GM21526 (cell line): ENCODE measurements around the gene LSAMP.
"Not testable (repeated sequence)": the region's sequence is repeated elsewhere in the genome, so short reads cannot be mapped to it uniquely, and the experiment has no call there.

ENCODE experiments used
- ATAC-seq: cut with Tn5 transposase; IDR thresholded peaks from one replicate; pipeline ENCODE4 v1.9.1; 2021; ENCODE audit warnings: moderate library complexity; ENCODE audit not compliant: unreplicated experiment, low FRiP score

LSAMP gene

GRCh38 chr3:115828401-115828800 is 616.9 kb downstream of the LSAMP start:
- no peak for ATAC-seq

GRCh38 chr3:115827495-115827894 is 617.8 kb downstream of the LSAMP start:
- no peak for ATAC-seq

GRCh38 chr3:115825046-115825445 is 620.2 kb downstream of the LSAMP start:
- ATAC-seq, result no peak

GRCh38 chr3:115823083-115823482 is 622.2 kb downstream of the LSAMP start:
- no peak for ATAC-seq

- ATAC-seq, result no peak
Observed at GRCh38 chr3:115822579-115822978, 622.7 kb downstream of the LSAMP start.

- ATAC-seq, result peak; percentile 90
Observed at GRCh38 chr3:115819785-115820384, 625.4 kb downstream of the LSAMP start.

GRCh38 chr3:115814778-115815380 is 630.4 kb downstream of the LSAMP start:
- peak; percentile 75 for ATAC-seq

- ATAC-seq, result no peak
Observed at GRCh38 chr3:115814006-115814405, 631.3 kb downstream of the LSAMP start.

- no peak for ATAC-seq
Observed at GRCh38 chr3:115808816-115809215, 636.5 kb downstream of the LSAMP start.

- no peak for ATAC-seq
Observed at GRCh38 chr3:115808244-115808643, 637.0 kb downstream of the LSAMP start.

GRCh38 chr3:115806501-115806900 is 638.8 kb downstream of the LSAMP start:
- ATAC-seq, result no peak

- ATAC-seq, result no peak
Observed at GRCh38 chr3:115805520-115805919, 639.8 kb downstream of the LSAMP start.

GRCh38 chr3:115804713-115805119 is 640.6 kb downstream of the LSAMP start:
- no peak for ATAC-seq

GRCh38 chr3:115804200-115804599 is 641.1 kb downstream of the LSAMP start:
- ATAC-seq, result no peak

GRCh38 chr3:115803661-115804060 is 641.6 kb downstream of the LSAMP start:
- no peak for ATAC-seq

- ATAC-seq, result no peak
Observed at GRCh38 chr3:115800489-115801075, 644.7 kb downstream of the LSAMP start.

GRCh38 chr3:115800065-115800464 is 645.2 kb downstream of the LSAMP start:
- ATAC-seq, result not testable (repeated sequence)

GRCh38 chr3:115792206-115792955 is 652.9 kb downstream of the LSAMP start:
- ATAC-seq, result no peak

GRCh38 chr3:115791271-115792153 is 653.8 kb downstream of the LSAMP start:
- ATAC-seq, result not testable (repeated sequence)

- no peak for ATAC-seq
Observed at GRCh38 chr3:115790759-115791158, 654.5 kb downstream of the LSAMP start.
